ENCODE measurements around the gene EBP.

Gene EBP
- 14.7 to 17.4 reads per million in 2 donors for total RNA-seq

GRCh38 chrX:48521353-48522243 is at the start of gene EBP:
TSS of gene EBP (plus strand) at chrX:48521808. CDS start at chrX:48523772, 1,964 bp downstream.
- DNase-seq, result peak; percentile 87

GRCh38 chrX:48472225-48472624 is 49.4 kb upstream of the EBP start:
- DNase-seq, result no peak

- no peak for DNase-seq
These were observed 48.5 kb upstream of the EBP start for GRCh38 chrX:48472851-48473703.

GRCh38 chrX:48473704-48473990 is 48.0 kb upstream of the EBP start:
- no peak for DNase-seq

- no peak for DNase-seq
These were observed 47.5 kb upstream of the EBP start for GRCh38 chrX:48474127-48474526.

- DNase-seq, result no peak
These were observed 47.0 kb upstream of the EBP start for GRCh38 chrX:48474581-48474980.

- no peak for DNase-seq
These were observed 46.3 kb upstream of the EBP start for GRCh38 chrX:48475296-48475695.

- DNase-seq, result peak; percentile 73
These were observed 45.6 kb upstream of the EBP start, which contains the start of gene FTSJ1 for GRCh38 chrX:48475774-48476577. TSS of gene FTSJ1 (plus strand) at chrX:48476199. CDS start at chrX:48478048, 1,849 bp downstream.

GRCh38 chrX:48476919-48477318 is 44.7 kb upstream of the EBP start:
- DNase-seq, result no peak

- DNase-seq, result no peak
These were observed 43.5 kb upstream of the EBP start for GRCh38 chrX:48477960-48478755.

GRCh38 chrX:48478806-48479205 is 42.8 kb upstream of the EBP start:
- DNase-seq, result no peak

- no peak for DNase-seq
These were observed 41.5 kb upstream of the EBP start for GRCh38 chrX:48480142-48480541.

GRCh38 chrX:48480583-48480982 is 41.0 kb upstream of the EBP start:
- no peak for DNase-seq

- no peak for DNase-seq
These were observed 39.1 kb upstream of the EBP start for GRCh38 chrX:48482526-48482925.

GRCh38 chrX:48487362-48487798 is 34.2 kb upstream of the EBP start:
- DNase-seq, result no peak

GRCh38 chrX:48488034-48488433 is 33.6 kb upstream of the EBP start:
- no peak for DNase-seq

- DNase-seq, result no peak
These were observed 32.3 kb upstream of the EBP start for GRCh38 chrX:48489296-48489695.

GRCh38 chrX:48489892-48490291 is 31.7 kb upstream of the EBP start:
- no peak for DNase-seq

- DNase-seq, result no peak
These were observed 30.9 kb upstream of the EBP start for GRCh38 chrX:48490661-48491060.

- no peak for DNase-seq
These were observed 29.8 kb upstream of the EBP start for GRCh38 chrX:48491809-48492208.

- no peak for DNase-seq
These were observed 29.2 kb upstream of the EBP start for GRCh38 chrX:48492293-48492910.

All from T-helper 9 cell (primary cell).